PC-3 (cell line): ENCODE measurements around the gene PTHLH.

Experiments used
- CTCF ChIP-seq: fragments of 300-600 bp; sonication (generic); conservative IDR thresholded peaks from 2 replicates; pipeline ENCODE4 v1.5.1; 2017; ENCODE audit warnings: antibody characterized with exemption, low read depth, mild to moderate bottlenecking, low read length
- EZH2 ChIP-seq: fragments of 300-600 bp; sonication (generic); IDR thresholded peaks from one replicate; pipeline ENCODE4 v1.6.1; 2017; ENCODE audit warnings: antibody characterized with exemption, mild to moderate bottlenecking, low read length; ENCODE audit not compliant: unreplicated experiment

GRCh38 chr12:27913999-27914614, 58.4 kb downstream of the PTHLH start:
- no peak for TF ChIP-seq CTCF
- no peak for TF ChIP-seq EZH2
